ENCODE results near the gene C1orf159.
A peak's percentile ranks its signal among the peaks of the same experiment; 100 is the strongest.

The C1orf159 gene

DNA sequence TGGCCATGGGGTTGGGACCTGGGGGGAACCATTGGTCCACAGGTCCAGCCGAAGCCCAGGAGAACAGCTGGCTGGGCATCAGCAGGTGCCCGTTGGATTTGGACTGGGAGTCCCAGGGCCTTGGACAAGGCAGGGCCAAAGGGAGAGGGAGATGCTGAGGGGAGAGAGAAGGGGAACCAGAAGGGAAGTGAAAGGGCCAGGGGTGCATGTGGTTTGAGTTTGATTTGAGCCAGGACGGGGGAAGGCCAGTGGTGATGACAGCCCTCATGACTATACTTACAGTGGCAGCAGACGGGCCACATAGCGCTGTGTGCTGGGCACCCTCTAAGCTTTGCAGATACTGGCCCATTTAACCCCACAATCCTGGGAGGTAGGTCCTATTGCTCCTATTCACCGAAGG is 77.2 kb downstream of the C1orf159 start:
- no peak for DNase-seq (ENCODE audit: low read depth in 2 of 2)

DNA sequence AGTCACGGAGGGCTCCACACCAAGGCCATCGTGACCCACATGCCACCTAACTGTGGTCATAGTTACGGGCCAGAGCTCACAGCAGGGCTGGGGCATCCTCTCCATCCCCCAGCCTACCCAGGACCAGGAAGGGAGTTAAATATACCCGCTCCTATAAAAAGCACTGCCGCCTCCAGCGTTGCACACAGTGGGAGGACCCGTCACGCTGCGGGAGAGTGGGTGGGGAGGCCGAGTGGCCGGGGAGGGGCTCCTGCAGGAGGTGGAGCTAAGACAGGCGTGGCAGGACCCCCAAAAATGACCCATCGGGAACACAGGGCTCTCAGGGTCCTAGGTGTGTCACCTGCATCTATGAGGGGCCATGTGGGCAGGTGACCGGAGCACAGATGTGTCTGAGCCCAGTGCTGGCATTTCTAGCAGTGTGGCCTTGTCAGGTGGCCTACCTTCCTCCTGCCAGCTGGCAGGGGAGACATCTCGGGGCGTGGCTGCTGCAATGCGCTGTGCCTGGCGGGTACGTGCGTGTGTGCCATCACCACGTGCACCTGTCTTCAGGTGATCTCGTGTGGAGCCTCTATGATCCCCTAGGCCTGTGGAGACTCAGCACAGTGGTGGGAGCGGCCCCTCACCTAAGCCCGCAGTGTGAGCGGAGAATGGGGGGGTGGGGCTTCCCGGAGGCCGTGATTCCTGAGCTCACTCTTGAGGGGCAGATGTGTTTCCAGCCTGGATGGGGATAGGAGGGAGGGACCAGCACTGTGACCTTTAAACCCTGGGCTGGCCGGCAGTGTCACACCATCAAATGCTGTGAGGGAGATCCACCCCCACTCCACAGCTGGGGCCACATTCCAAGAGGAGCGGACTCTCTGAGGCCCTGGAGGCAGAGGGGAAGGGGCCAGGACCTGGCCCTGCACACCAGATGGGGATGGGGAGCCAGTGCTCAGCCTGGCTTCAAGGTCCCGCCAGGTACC is 78.2 kb downstream of the C1orf159 start:
- DNase-seq (ENCODE audit: low read depth in 2 of 2), result no peak

DNA sequence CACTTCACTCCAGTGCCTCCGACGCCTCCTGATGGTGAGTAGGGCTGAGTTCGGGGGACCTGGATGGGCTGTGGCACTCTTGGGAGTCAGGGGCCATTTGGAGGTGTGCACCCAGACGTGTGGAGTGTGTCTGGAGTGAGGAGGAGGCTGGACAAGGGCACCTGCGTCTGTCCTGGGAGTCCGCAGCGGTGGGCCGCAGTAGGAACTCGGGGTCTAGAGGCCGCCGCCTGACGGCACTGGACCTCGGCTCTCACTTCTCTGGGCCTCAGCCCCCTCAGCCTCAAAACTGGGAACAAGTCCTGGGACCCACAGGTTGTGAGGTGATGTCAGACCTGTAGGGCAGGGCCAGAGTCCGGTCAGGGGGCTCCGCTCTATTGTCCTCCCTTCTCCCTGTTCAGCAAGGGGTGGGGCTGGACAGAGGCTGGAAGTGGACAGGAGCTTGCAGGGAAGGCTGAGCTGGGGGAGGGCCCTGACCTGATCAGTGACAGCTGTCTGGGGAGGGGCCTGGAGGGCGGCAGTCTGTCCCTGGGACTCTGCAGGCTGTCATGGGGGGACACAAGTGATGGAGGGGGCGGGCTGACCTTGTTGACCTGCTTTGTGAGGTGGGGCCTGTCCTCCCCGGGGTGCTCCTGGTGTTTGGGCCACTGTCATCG is 80.5 kb downstream of the C1orf159 start:
- no peak for DNase-seq (ENCODE audit: low read depth in 2 of 2)

DNA sequence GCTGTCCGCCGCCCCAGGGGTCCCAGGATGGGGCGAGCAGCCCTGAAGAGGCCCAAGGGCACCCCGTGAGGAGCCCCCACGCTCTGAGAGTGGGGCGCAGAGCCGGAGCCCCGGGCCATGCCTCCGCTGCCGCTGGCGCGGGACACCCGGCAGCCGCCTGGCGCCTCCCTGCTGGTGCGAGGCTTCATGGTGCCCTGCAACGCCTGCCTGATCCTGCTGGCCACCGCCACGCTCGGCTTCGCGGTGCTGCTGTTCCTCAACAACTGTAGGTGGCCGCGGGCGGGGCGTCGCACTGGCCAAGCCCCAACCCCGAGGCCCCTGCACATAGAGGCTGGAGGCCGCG is 81.5 kb downstream of the C1orf159 start:
- no peak for DNase-seq (ENCODE audit: low read depth in 2 of 2)

DNA sequence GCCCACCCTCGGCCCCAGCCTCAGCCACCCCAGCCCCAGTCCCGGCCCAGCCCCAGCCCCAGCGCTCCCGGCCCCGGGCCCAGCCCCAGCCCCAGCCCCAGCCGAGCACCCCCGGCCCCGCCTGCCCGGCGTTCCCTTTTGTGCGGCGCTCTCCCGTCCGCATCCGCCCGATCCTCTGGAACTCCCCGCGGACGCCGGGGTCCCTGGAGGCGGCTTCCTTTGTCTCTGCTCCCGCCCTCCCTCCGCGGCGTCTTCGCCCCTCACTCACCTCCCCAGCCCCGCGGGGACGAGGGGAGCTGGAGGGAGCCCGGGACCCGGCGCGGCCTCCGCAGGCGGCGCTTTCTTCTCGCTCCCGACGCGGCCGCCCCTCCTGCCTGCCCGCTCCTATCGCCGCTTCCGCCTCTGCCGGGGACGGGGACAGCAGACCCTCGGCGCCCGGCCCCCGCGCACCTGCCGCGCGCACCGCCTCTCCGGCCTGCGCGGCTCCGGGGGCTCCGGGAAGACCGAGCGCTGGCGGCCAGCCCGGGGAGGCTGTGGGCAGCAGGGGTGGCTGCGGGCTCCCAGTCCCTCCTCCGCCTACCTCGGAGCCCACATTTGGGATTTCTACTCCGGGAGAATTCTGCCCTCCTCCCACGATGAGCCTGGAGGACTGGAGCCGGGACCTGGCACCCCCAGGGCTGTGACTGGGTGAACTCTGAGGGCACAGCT is 82.0 kb downstream of the C1orf159 start:
- DNase-seq (ENCODE audit: low read depth in 2 of 2), result no peak

DNA sequence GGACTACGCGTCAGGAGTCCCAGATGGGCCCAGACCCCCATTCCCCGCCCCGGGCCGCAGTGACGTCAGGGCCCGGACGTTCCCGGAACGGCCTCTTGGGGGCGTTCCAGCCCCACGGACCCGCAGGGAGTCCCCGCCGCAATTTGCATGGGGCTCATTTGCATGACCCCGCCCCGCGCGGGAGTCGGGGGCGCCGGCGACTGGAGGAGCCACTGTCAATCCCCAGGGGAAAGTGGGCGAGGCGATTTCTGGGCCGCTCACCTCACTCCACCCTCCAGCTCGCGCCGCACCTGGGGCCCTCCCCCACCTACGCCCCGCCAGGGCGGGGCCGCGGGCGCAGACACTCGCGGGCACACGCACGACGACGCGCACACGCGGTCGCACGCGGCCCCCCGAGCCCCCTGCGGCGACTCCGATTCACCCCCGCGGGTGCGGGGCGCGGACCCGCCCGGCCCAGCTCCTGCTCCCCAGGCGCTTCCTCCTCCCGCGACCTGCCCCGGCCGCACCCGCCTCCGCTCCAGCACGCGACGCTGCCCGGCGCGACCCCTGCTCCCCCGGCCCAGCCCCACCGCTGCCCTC is 82.8 kb downstream of the C1orf159 start:
- peak; percentile 87 to 93 for DNase-seq (ENCODE audit: low read depth in 2 of 2)

DNA sequence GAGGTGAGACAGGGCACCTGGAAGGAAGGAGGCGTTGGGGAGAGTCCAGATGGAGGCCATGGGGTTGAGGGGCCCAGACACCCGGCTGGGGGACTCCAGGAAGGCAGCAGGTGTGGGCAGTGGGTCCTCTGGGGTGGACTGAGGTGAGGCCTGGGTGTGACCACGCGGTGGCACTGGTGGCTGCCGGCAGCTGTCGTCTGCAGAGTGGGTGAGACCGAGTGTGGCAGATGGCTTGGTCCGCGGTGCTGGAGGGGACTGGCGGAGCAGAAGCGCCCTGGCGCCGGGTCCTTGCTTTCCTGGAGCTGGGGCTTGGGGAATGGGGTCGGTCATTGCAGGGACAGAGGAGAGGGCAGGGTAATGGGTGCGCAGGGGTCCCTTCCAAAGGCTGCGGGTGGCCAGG is 83.5 kb downstream of the C1orf159 start:
- DNase-seq (ENCODE audit: low read depth in 2 of 2), result no peak
